ENCODE data around the gene ACP2. TPM values are rescaled to one million over a fixed set of nuclear protein-coding genes. Genes with fewer than 3 reads are reported as not detected.

Gene ACP2, protein sequence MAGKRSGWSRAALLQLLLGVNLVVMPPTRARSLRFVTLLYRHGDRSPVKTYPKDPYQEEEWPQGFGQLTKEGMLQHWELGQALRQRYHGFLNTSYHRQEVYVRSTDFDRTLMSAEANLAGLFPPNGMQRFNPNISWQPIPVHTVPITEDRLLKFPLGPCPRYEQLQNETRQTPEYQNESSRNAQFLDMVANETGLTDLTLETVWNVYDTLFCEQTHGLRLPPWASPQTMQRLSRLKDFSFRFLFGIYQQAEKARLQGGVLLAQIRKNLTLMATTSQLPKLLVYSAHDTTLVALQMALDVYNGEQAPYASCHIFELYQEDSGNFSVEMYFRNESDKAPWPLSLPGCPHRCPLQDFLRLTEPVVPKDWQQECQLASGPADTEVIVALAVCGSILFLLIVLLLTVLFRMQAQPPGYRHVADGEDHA
- total RNA-seq (2022; extraction: Qiagen RNA extraction), result 20.8 to 26.7 TPM (median 22.0 TPM) in 5 replicates

DNA sequence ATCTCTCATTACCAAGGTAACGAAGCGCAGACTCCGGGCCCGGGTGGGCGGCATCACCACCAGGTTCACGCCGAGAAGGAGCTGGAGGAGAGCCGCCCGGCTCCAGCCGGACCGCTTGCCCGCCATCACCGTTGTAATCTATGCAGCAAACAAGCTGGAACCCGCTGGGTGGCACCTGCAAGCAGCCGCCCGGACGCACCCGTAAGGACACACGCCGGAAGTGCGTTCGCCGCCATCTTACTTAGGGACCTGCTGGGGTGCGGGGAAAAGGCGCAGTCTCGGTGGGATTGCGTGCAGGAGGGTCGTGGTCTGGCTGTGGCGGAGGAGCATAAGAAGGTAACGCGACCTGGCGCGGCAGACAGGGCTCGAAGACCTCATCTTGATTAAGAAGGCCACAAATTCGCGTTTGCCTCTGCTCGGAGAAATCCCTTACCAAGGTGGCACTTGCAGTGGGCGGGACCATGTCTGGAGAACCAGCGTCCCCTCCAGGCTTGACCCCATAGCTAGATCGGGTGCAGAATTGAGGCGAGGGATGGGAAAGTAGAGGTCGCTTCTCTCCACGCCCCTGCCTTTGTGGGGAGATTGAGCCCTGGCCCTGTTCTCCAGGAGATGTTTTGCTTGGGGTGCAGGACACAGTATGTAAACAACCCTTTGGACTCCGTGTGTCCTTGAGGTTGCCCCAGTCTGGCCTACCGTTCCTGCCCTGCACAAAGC lies at the start of gene ACP2:
Gene ACP2, minus strand, starts transcription at position 151 of the 714 bp plus-strand sequence. Its CDS starts 25 bp downstream, at position 126.

DNA sequence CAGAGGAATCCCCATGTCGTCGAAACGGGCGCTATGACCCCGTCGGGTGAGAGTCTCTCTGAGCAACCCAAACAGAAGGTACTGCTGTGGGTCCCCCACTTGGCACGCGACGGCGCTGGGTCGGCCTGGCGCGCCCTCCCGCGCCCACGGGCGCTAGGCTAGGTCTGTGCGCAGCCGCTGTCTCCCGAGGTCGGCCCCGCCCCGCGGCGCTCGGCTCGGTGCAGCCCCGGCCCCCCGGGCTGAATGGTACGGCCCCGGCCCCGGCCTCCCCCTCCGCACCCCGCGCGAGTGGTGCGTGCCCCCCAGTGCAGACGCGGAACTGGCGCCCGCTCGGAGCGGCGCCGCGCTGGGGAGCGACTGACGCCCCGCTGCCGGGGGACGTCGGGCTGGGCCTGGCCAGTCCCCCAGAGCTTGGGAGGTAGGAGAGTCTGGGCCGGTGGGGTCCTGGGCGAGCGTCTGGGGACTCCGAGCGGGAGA lies 21.3 kb upstream of the ACP2 start, which contains the start of gene MADD:
Gene MADD, plus strand, starts transcription at position 305 of the 477 bp plus-strand sequence.

DNA sequence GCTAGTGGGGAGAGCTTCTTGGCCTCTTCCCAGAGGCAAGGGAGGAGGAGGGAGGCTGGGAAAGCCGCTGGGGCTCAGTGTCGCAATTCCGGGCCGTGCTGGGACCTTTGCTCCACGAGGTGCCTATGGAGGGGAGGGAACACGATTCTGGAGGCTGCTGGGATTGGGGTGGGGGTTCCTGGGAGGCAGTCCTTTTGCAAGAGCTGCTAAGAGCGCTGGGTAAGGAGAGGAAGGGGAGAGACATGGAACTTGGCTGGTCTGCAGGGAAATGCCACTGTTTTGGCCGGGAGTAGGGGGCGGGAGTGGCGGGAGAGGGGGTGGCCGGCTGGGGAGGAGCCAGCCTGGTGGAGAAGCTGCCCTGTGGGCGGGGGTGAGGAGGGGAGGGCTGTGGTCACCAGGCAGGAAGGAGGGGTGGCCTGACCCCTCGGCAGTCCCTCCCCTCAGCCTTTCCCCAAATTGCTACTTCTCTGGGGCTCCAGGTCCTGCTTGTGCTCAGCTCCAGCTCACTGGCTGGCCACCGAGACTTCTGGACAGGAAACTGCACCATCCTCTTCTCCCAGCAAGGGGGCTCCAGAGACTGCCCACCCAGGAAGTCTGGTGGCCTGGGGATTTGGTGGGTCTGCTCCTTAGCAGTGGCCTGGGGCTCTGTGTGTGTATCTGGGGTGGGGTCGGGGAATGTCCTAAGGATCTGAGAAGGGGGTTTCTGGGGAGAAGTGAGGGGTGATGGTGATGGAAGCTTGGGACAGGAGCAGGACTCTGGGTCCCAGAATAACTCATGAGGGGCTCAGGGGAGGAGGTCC lies 9.1 kb upstream of the ACP2 start, which contains the start of gene NR1H3:
Gene NR1H3, plus strand, starts transcription at position 480 of the 800 bp plus-strand sequence. CDS start 1,221 bp downstream, outside the sequence.

Other genes starting within 250 kb of the ACP2 start
- gene ARFGAP2, start 71.9 kb downstream of the ACP2 start, total RNA-seq (2022; extraction: Qiagen RNA extraction), result 26.8 to 29.1 TPM (median 29.0 TPM) in 5 replicates
- gene PACSIN3, start 62.4 kb downstream of the ACP2 start, total RNA-seq (2022; extraction: Qiagen RNA extraction), result 23.2 to 29.2 TPM (median 28.0 TPM) in 5 replicates
- gene DDB2, start 33.8 kb downstream of the ACP2 start, total RNA-seq (2022; extraction: Qiagen RNA extraction), result 79.6 to 90.0 TPM (median 84.0 TPM) in 5 replicates
- gene NR1H3, start 9.2 kb upstream of the ACP2 start, total RNA-seq (2022; extraction: Qiagen RNA extraction), result 7.4 to 12.9 TPM (median 11.5 TPM) in 5 replicates
- 20.8 to 22.4 TPM (median 21.5 TPM) in 5 replicates for gene MADD, start 21.3 kb upstream of the ACP2 start, total RNA-seq (2022; extraction: Qiagen RNA extraction)
- gene MYBPC3, start 103.9 kb upstream of the ACP2 start, total RNA-seq (2022; extraction: Qiagen RNA extraction), result 0.07 to 0.12 TPM (median 0.08 TPM) in 4 of 5 replicates, not detected in the other
- gene SPI1, start 129.7 kb upstream of the ACP2 start, total RNA-seq (2022; extraction: Qiagen RNA extraction), result 0.15 to 0.20 TPM in 2 of 5 replicates, not detected in the others
- gene SLC39A13, start 159.8 kb upstream of the ACP2 start, total RNA-seq (2022; extraction: Qiagen RNA extraction), result 46.6 to 60.3 TPM (median 53.7 TPM) in 5 replicates
- gene PSMC3, start 177.6 kb upstream of the ACP2 start, total RNA-seq (2022; extraction: Qiagen RNA extraction), result 189 to 259 TPM (median 197 TPM) in 5 replicates
- gene RAPSN, start 200.3 kb upstream of the ACP2 start, total RNA-seq (2022; extraction: Qiagen RNA extraction), result 0.23 to 0.58 TPM (median 0.43 TPM) in 3 of 5 replicates, not detected in the others

Measured in A549 treated with Mapracorat at 1 μM for 4 hours (cell line).